Activated CD8-positive, alpha-beta memory T cell treated with anti-CD3 and anti-CD28 coated beads for 36 hours (primary cell): ENCODE results near the gene VIPR1. TPM values are rescaled to one million over a fixed set of nuclear protein-coding genes. Genes with fewer than 3 reads are reported as not detected.

Experiments used
- CTCF ChIA-PET: fragments of 350-600 bp; sonication (Branson Sonifier 250); formaldehyde crosslinking; loops from one replicate; lab custom pipeline; 2021; ENCODE audit warnings: antibody characterized with exemption; lab: Charles Lee
- POLR2A ChIA-PET: fragments of 350-600 bp; sonication (Branson Sonifier 250); formaldehyde crosslinking; loops from one replicate; lab custom pipeline; 2021; ENCODE audit warnings: antibody characterized with exemption; lab: Charles Lee
- total RNA-seq, 2 experiments: library from RNA; stranded (reverse); gene quantifications; one replicate each; pipeline ENCODE4 v1.2.3, GENCODE V29; 2021

The VIPR1 gene
- total RNA-seq: 1 to 10 TPM; 2.8 to 3.3 TPM

- ChIA-PET POLR2A (interaction anchor here (0.5 to 1.0 kb wide), 2 partner anchors 11 to 56 kb away, joined by 3 to 4 read pairs; no protein-coding TSS in a partner anchor), CTCF (interaction anchor here (0.8 to 4.1 kb wide), 8 partner anchors 17 to 167 kb away, joined by 3 to 26 read pairs (median 6); no protein-coding TSS in a partner anchor)
Measured at GRCh38 chr3:42502429-42503250, at the start of gene VIPR1. TSS of gene VIPR1 (plus strand) at chr3:42502643. CDS start at chr3:42502736, 93 bp downstream.

GRCh38 chr3:42456211-42456610, 46.2 kb upstream of the VIPR1 start:
- POLR2A ChIA-PET: no interaction called here
- CTCF ChIA-PET: no interaction called here

- ChIA-PET POLR2A (no interaction called here), CTCF (no interaction called here)
Measured at GRCh38 chr3:42459151-42459550, 43.3 kb upstream of the VIPR1 start.

GRCh38 chr3:42461762-42462161, 40.7 kb upstream of the VIPR1 start:
- CTCF ChIA-PET: no interaction called here

GRCh38 chr3:42463093-42463492, 39.4 kb upstream of the VIPR1 start:
- ChIA-PET CTCF (no interaction called here), POLR2A (no interaction called here)

More at GRCh38 chr3:42461762-42462161, 40.7 kb upstream of the VIPR1 start:
- POLR2A ChIA-PET: no interaction called here

- ChIA-PET CTCF (no interaction called here), POLR2A (no interaction called here)
Measured at GRCh38 chr3:42468111-42468510, 34.3 kb upstream of the VIPR1 start.

- ChIA-PET CTCF (no interaction called here), POLR2A (no interaction called here)
Measured at GRCh38 chr3:42472555-42472954, 29.9 kb upstream of the VIPR1 start.

GRCh38 chr3:42473083-42473932, 29.1 kb upstream of the VIPR1 start:
- POLR2A ChIA-PET: no interaction called here
- CTCF ChIA-PET: no interaction called here

GRCh38 chr3:42476225-42477125, 26.0 kb upstream of the VIPR1 start:
- POLR2A ChIA-PET: no interaction called here
- CTCF ChIA-PET: interaction anchor here (1.9 kb wide), 1 partner anchor 11 kb away, joined by 5 read pairs; no protein-coding TSS in a partner anchor

- ChIA-PET CTCF (interaction anchor here (1.9 kb wide), 1 partner anchor 12 kb away, joined by 5 read pairs; no protein-coding TSS in a partner anchor), POLR2A (no interaction called here)
Measured at GRCh38 chr3:42477696-42478095, 24.7 kb upstream of the VIPR1 start.

- ChIA-PET CTCF (no interaction called here), POLR2A (no interaction called here)
Measured at GRCh38 chr3:42478830-42479229, 23.6 kb upstream of the VIPR1 start.

GRCh38 chr3:42486814-42487565, 15.5 kb upstream of the VIPR1 start:
- POLR2A ChIA-PET: no interaction called here
- CTCF ChIA-PET: no interaction called here

- ChIA-PET POLR2A (no interaction called here), CTCF (interaction anchor here (1.1 kb wide), 1 partner anchor 13 kb away, joined by 3 read pairs; no protein-coding TSS in a partner anchor)
Measured at GRCh38 chr3:42488687-42489086, 13.8 kb upstream of the VIPR1 start.

- ChIA-PET POLR2A (no interaction called here), CTCF (interaction anchor here (1.1 kb wide), 1 partner anchor 12 kb away, joined by 3 read pairs; no protein-coding TSS in a partner anchor)
Measured at GRCh38 chr3:42489116-42489936, 13.1 kb upstream of the VIPR1 start.

- ChIA-PET POLR2A (no interaction called here), CTCF (interaction anchor here (1.1 kb wide), 1 partner anchor 11 kb away, joined by 3 read pairs; no protein-coding TSS in a partner anchor)
Measured at GRCh38 chr3:42489937-42490227, 12.6 kb upstream of the VIPR1 start.

GRCh38 chr3:42490243-42490642, 12.2 kb upstream of the VIPR1 start:
- ChIA-PET POLR2A (no interaction called here), CTCF (no interaction called here)

GRCh38 chr3:42491881-42492507, 10.4 kb upstream of the VIPR1 start:
- POLR2A ChIA-PET: no interaction called here
- CTCF ChIA-PET: no interaction called here
